Measurements from ENCODE around the gene MID2. TPM values are rescaled to one million over a fixed set of nuclear protein-coding genes. Genes with fewer than 3 reads are reported as not detected.
"Not testable (repeated sequence)": the region's sequence is repeated elsewhere in the genome, so short reads cannot be mapped to it uniquely, and the experiment has no call there.

MID2 gene
- polyA plus RNA-seq, 1 donor (not counting 4 experiments of a cell fraction or from before 2014, with no cell fraction given), result 8.9 TPM

DNA sequence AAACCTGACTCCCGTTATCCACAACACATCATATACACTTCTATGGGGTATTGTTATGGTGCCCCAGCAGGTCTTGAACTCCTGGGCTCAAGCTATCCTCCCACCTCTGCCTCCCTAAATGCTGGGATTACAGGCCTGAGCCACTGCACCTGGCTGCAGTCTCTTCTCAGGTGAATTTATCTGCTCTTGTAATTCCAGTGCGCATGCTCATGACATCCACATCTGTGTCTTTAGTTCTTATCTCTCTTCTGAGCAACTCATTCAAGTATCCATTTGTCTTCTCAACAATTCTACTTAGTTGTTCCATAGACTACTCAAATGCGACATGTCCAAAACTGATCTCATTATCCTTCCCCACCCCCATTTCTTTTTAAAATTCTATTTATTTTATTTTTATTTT lies 20.5 kb upstream of the MID2 start:
- Histone ChIP-seq H3K4me1 (ENCODE audit: control insufficient read depth, extremely low read depth, insufficient read depth, low read length) (no peaks in the 10 kb centered on the region), H4K20me1 (ENCODE audit: control insufficient read depth, extremely low read depth, insufficient read depth, low read length) (no peaks in the 10 kb centered on the region), H3K9me1 (ENCODE audit: control insufficient read depth, extremely low read depth, insufficient read depth, low read length) (no peaks in the 10 kb centered on the region), H2AFZ (ENCODE audit: control insufficient read depth, low read length) (no peak overlapping the region), H3K27ac (ENCODE audit: control insufficient read depth, insufficient read depth, low read length) (no peak overlapping the region), H3K36me3 (ENCODE audit: control insufficient read depth in 2 of 2, extremely low read depth in 1 of 2, insufficient read depth in 2 of 2, low read length in 2 of 2) (no peaks in the 10 kb centered on the region), H3K79me2 (ENCODE audit: control insufficient read depth, insufficient read depth, low read length) (no peaks in the 10 kb centered on the region), H3K4me3 (ENCODE audit: control insufficient read depth in 2 of 3, extremely low read depth in 1 of 3, insufficient read depth in 2 of 3, low read depth in 1 of 3, low read length in 3 of 3) (no peak overlapping the region), H3K27me3 (ENCODE audit: control insufficient read depth, extremely low read depth, insufficient read depth, low read length) (no peaks in the 10 kb centered on the region), H3K9me3 (ENCODE audit: control insufficient read depth, low read depth, low read length) (no peaks in the 10 kb centered on the region), H3K9ac (ENCODE audit: control insufficient read depth, extremely low read depth, insufficient read depth, low read length) (no peak overlapping the region), H3K4me2 (ENCODE audit: control insufficient read depth, extremely low read depth, insufficient read depth, low read depth, low read length) (no peak overlapping the region)
- no peak for DNase-seq (ENCODE audit: low read depth, low spot score)
- dilution Hi-C loops (cut with MboI; ENCODE audit: extremely low pct_ligation_motif_present, low sequenced_read_pairs), result no loop called here
- FAIRE-seq, result no peak
- no peak for TF ChIP-seq EZH2 (IDR thresholded peaks at IDR 0.05; ENCODE audit: low read length)
- TF ChIP-seq, protein P1, sequence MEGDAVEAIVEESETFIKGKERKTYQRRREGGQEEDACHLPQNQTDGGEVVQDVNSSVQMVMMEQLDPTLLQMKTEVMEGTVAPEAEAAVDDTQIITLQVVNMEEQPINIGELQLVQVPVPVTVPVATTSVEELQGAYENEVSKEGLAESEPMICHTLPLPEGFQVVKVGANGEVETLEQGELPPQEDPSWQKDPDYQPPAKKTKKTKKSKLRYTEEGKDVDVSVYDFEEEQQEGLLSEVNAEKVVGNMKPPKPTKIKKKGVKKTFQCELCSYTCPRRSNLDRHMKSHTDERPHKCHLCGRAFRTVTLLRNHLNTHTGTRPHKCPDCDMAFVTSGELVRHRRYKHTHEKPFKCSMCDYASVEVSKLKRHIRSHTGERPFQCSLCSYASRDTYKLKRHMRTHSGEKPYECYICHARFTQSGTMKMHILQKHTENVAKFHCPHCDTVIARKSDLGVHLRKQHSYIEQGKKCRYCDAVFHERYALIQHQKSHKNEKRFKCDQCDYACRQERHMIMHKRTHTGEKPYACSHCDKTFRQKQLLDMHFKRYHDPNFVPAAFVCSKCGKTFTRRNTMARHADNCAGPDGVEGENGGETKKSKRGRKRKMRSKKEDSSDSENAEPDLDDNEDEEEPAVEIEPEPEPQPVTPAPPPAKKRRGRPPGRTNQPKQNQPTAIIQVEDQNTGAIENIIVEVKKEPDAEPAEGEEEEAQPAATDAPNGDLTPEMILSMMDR (optimal IDR thresholded peaks at IDR 0.05 in 1 of 3, IDR thresholded peaks at IDR 0.05 in 1 of 3, conservative IDR thresholded peaks at IDR 0.05 in 1 of 3; ENCODE audit: extremely low read depth in 1 of 3, insufficient read depth in 2 of 3, low read length in 3 of 3), result no peak

GRCh38 chrX:107810053-107810452 lies 15.6 kb upstream of the MID2 start:
- H3K9me3 ChIP-seq (ENCODE audit: control insufficient read depth, low read depth, low read length); dilution Hi-C loops (cut with MboI; ENCODE audit: extremely low pct_ligation_motif_present, low sequenced_read_pairs); DNase-seq (ENCODE audit: low read depth, low spot score); H3K36me3 ChIP-seq (ENCODE audit: control insufficient read depth in 2 of 2, extremely low read depth in 1 of 2, insufficient read depth in 2 of 2, low read length in 2 of 2); H3K4me3 ChIP-seq (ENCODE audit: control insufficient read depth in 2 of 3, extremely low read depth in 1 of 3, insufficient read depth in 2 of 3, low read depth in 1 of 3, low read length in 3 of 3); H3K79me2 ChIP-seq (ENCODE audit: control insufficient read depth, insufficient read depth, low read length); H3K4me2 ChIP-seq (ENCODE audit: control insufficient read depth, extremely low read depth, insufficient read depth, low read depth, low read length); H4K20me1 ChIP-seq (ENCODE audit: control insufficient read depth, extremely low read depth, insufficient read depth, low read length); H3K27me3 ChIP-seq (ENCODE audit: control insufficient read depth, extremely low read depth, insufficient read depth, low read length); H3K9ac ChIP-seq (ENCODE audit: control insufficient read depth, extremely low read depth, insufficient read depth, low read length); H3K9me1 ChIP-seq (ENCODE audit: control insufficient read depth, extremely low read depth, insufficient read depth, low read length); FAIRE-seq; H3K27ac ChIP-seq (ENCODE audit: control insufficient read depth, insufficient read depth, low read length); H3K4me1 ChIP-seq (ENCODE audit: control insufficient read depth, extremely low read depth, insufficient read depth, low read length); H2AFZ ChIP-seq (ENCODE audit: control insufficient read depth, low read length): not testable (repeated sequence)

DNA sequence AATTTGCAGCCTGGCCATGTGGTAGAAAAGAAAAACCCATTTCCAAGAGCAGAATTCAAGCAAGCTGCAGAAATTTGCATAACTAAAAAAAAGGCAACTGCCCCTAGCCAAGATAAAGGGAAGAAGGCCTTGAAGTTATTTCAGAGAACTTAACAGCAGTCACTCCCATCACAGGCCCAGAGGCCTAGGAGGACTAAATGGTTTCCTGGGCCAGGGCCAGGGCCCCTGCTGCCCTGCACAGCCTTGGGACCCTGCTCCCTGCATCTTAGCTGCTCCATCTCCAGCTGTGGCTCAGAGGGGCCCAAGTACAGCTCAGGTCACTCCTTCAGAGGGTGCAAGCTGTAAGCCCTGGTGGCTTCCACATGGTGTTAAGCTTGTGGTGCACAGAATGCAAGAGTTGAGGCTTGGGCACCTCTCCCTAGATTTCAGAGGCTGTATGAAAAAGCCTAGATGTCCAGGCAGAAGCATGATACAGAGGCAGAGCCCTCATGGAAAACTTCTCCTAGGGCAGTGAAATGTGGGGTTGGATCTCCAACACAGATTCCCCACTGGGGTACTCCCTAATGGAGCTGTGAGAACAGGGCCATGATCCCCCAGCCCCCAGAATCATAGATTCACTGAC lies 6.7 kb upstream of the MID2 start:
- no peaks in the 10 kb centered on the region for H3K36me3 ChIP-seq (ENCODE audit: control insufficient read depth in 2 of 2, extremely low read depth in 1 of 2, insufficient read depth in 2 of 2, low read length in 2 of 2)
- no peak overlapping the region for H3K4me2 ChIP-seq (ENCODE audit: control insufficient read depth, extremely low read depth, insufficient read depth, low read depth, low read length)
- DNase-seq (ENCODE audit: low read depth, low spot score) (no peak), FAIRE-seq (no peak)
- no peaks in the 10 kb centered on the region for H3K4me1 ChIP-seq (ENCODE audit: control insufficient read depth, extremely low read depth, insufficient read depth, low read length)
- H3K9me3 ChIP-seq (ENCODE audit: control insufficient read depth, low read depth, low read length), result peaks cover 6% of the 10 kb centered on the region
- TF ChIP-seq, protein P1 (optimal IDR thresholded peaks at IDR 0.05 in 1 of 3, IDR thresholded peaks at IDR 0.05 in 1 of 3, conservative IDR thresholded peaks at IDR 0.05 in 1 of 3; ENCODE audit: extremely low read depth in 1 of 3, insufficient read depth in 2 of 3, low read length in 3 of 3), result no peak
- TF ChIP-seq EZH2 (IDR thresholded peaks at IDR 0.05; ENCODE audit: low read length), result no peak
- no peak overlapping the region for H3K27ac ChIP-seq (ENCODE audit: control insufficient read depth, insufficient read depth, low read length)
- dilution Hi-C loops (cut with MboI; ENCODE audit: extremely low pct_ligation_motif_present, low sequenced_read_pairs), result no loop called here
- no peaks in the 10 kb centered on the region for H4K20me1 ChIP-seq (ENCODE audit: control insufficient read depth, extremely low read depth, insufficient read depth, low read length)
- H3K79me2 ChIP-seq (ENCODE audit: control insufficient read depth, insufficient read depth, low read length), result no peaks in the 10 kb centered on the region
- no peak overlapping the region for H3K9ac ChIP-seq (ENCODE audit: control insufficient read depth, extremely low read depth, insufficient read depth, low read length)
- H3K9me1 ChIP-seq (ENCODE audit: control insufficient read depth, extremely low read depth, insufficient read depth, low read length), result no peaks in the 10 kb centered on the region
- H3K27me3 ChIP-seq (ENCODE audit: control insufficient read depth, extremely low read depth, insufficient read depth, low read length), result no peaks in the 10 kb centered on the region
- H3K4me3 ChIP-seq (ENCODE audit: control insufficient read depth in 2 of 3, extremely low read depth in 1 of 3, insufficient read depth in 2 of 3, low read depth in 1 of 3, low read length in 3 of 3), result no peak overlapping the region
- no peak overlapping the region for H2AFZ ChIP-seq (ENCODE audit: control insufficient read depth, low read length)

Measured in keratinocyte (primary cell).